GM18498 (cell line): ENCODE results near the gene RASGRP2.

Source experiments
- ATAC-seq: cut with Tn5 transposase; IDR thresholded peaks from one replicate; pipeline ENCODE4 v1.9.1; 2021; ENCODE audit warnings: mild to moderate bottlenecking, moderate library complexity; ENCODE audit not compliant: unreplicated experiment

Gene RASGRP2

GRCh38 chr11:64771861-64772260, 27.9 kb upstream of the RASGRP2 start:
- ATAC-seq = no peak

- ATAC-seq = no peak
Measured at GRCh38 chr11:64770120-64770519, 26.2 kb upstream of the RASGRP2 start.

- no peak for ATAC-seq
Measured at GRCh38 chr11:64769283-64769682, 25.3 kb upstream of the RASGRP2 start.

GRCh38 chr11:64768300-64768694, 24.4 kb upstream of the RASGRP2 start:
- no peak for ATAC-seq

- no peak for ATAC-seq
Measured at GRCh38 chr11:64767344-64768299, 23.7 kb upstream of the RASGRP2 start.

- ATAC-seq = no peak
Measured at GRCh38 chr11:64766881-64767280, 22.9 kb upstream of the RASGRP2 start.

GRCh38 chr11:64765851-64766665, 22.1 kb upstream of the RASGRP2 start:
- no peak for ATAC-seq

GRCh38 chr11:64765291-64765850, 21.4 kb upstream of the RASGRP2 start:
- ATAC-seq = no peak

- ATAC-seq = no peak
Measured at GRCh38 chr11:64764753-64765152, 20.8 kb upstream of the RASGRP2 start.

- no peak for ATAC-seq
Measured at GRCh38 chr11:64764040-64764611, 20.2 kb upstream of the RASGRP2 start.

- no peak for ATAC-seq
Measured at GRCh38 chr11:64763526-64764039, 19.6 kb upstream of the RASGRP2 start.

- ATAC-seq = no peak
Measured at GRCh38 chr11:64762674-64763525, 19.0 kb upstream of the RASGRP2 start.

- ATAC-seq = no peak
Measured at GRCh38 chr11:64762277-64762673, 18.3 kb upstream of the RASGRP2 start.

- ATAC-seq = no peak
Measured at GRCh38 chr11:64760759-64761420, 16.9 kb upstream of the RASGRP2 start.

- ATAC-seq = no peak
Measured at GRCh38 chr11:64759722-64760719, 16.1 kb upstream of the RASGRP2 start, which contains the start of gene PYGM. TSS of gene PYGM (minus strand) at chr11:64759974. CDS start at chr11:64759898, 76 bp downstream.

GRCh38 chr11:64759131-64759721, 15.3 kb upstream of the RASGRP2 start:
- ATAC-seq = no peak

GRCh38 chr11:64758330-64759079, 14.6 kb upstream of the RASGRP2 start:
- ATAC-seq = no peak
